Smooth muscle cell of the umbilical artery (primary cell): ENCODE results near the gene MED31. TPM values are rescaled to one million over a fixed set of nuclear protein-coding genes. Genes with fewer than 3 reads are reported as not detected.

Experiments used
- total RNA-seq: library from RNA; depleted of rRNA; stranded (reverse); fragments of >200 nt; gene quantifications from 2 replicates; pipeline ENCODE4 v1.2.3, GENCODE V29; 2014

The MED31 gene
- total RNA-seq = 7.8 and 9.5 TPM in 2 replicates

GRCh38 chr17:6651354-6651918 is at the start of gene MED31, which contains the start of gene C17orf100:
MED31 (minus strand) TSS chr17:6651605; CDS start chr17:6651528, 77 bp downstream.
C17orf100 (plus strand) TSS chr17:6651762; CDS start chr17:6651914, 152 bp downstream.

GRCh38 chr17:6640536-6641246 is 10.7 kb downstream of the MED31 start, which contains the start of the genes KIAA0753 and TXNDC17:
KIAA0753 (minus strand) TSS chr17:6640711; CDS start chr17:6635103, 5,608 bp downstream.
TXNDC17 (plus strand) TSS chr17:6641060; CDS start chr17:6641083, 23 bp downstream.

Other genes starting within 250 kb of the MED31 start
- gene AIPL1, start 216.5 kb downstream of the MED31 start, total RNA-seq = not detected in 2 replicates
- gene PIMREG, start 207.2 kb downstream of the MED31 start, total RNA-seq = 1.8 and 13.7 TPM in 2 replicates
- gene PITPNM3, start 95.0 kb downstream of the MED31 start, total RNA-seq = 0.30 and 0.78 TPM in 2 replicates
- gene KIAA0753, start 10.9 kb downstream of the MED31 start, total RNA-seq = 10.7 and 18.7 TPM in 2 replicates
- 103 and 162 TPM in 2 replicates for gene TXNDC17, start 10.5 kb downstream of the MED31 start, total RNA-seq
- gene C17orf100, start 157 bp upstream of the MED31 start, total RNA-seq = 0.55 and 0.59 TPM in 2 replicates
- not detected in 2 replicates for gene SLC13A5, start 61.8 kb upstream of the MED31 start, total RNA-seq
- 11.9 and 25.8 TPM in 2 replicates for gene XAF1, start 104.4 kb upstream of the MED31 start, total RNA-seq
- 0.14 TPM in 1 of 2 replicates, not detected in the other for gene FBXO39, start 124.6 kb upstream of the MED31 start, total RNA-seq
- gene TEKT1, start 180.1 kb upstream of the MED31 start, total RNA-seq = not detected in 2 replicates